Immature natural killer cell (primary cell): Measurements from ENCODE around the gene TADA2B. TPM values are rescaled to one million over a fixed set of nuclear protein-coding genes. Genes with fewer than 3 reads are reported as not detected.
A peak's percentile ranks its signal among the peaks of the same experiment; 100 is the strongest.

Experiments
- DNase-seq, 3 donors: peaks; one replicate each; pipeline ENCODE4 v3.0.0; 2022; ENCODE audit warnings: mixed read lengths in 1 of 3
- H3K27ac Mint-ChIP-seq, 6 donors: one replicate each; pipeline ENCODE4 v1.8.0; 2020; ENCODE audit warnings: mixed read lengths in 6 of 6, mild to moderate bottlenecking in 5 of 6, inconsistent platforms in 4 of 6, moderate library complexity in 3 of 6
- H3K27me3 Mint-ChIP-seq, 3 donors: one replicate each; pipeline ENCODE4 v1.8.0; 2020 to 2021; ENCODE audit warnings: low read depth in 3 of 3, mild to moderate bottlenecking in 3 of 3, mixed read lengths in 3 of 3, moderate library complexity in 3 of 3, inconsistent platforms in 1 of 3
- H3K36me3 Mint-ChIP-seq, 3 donors: one replicate each; pipeline ENCODE4 v1.8.0; 2020; ENCODE audit warnings: mixed read lengths in 3 of 3, inconsistent platforms in 2 of 3, mild to moderate bottlenecking in 2 of 3
- H3K4me1 Mint-ChIP-seq, 2 donors: one replicate each; pipeline ENCODE4 v1.8.0; 2020; ENCODE audit warnings: inconsistent platforms in 2 of 2, mild to moderate bottlenecking in 2 of 2, mixed read lengths in 2 of 2, moderate library complexity in 1 of 2
- H3K4me3 Mint-ChIP-seq, 5 donors: one replicate each; pipeline ENCODE4 v1.8.0; 2020; ENCODE audit warnings: mild to moderate bottlenecking in 5 of 5, mixed read lengths in 5 of 5, inconsistent platforms in 3 of 5, moderate library complexity in 3 of 5
- H3K9me3 Mint-ChIP-seq, 6 donors: one replicate each; pipeline ENCODE4 v1.8.0; 2020; ENCODE audit warnings: mild to moderate bottlenecking in 6 of 6, mixed read lengths in 6 of 6, inconsistent platforms in 4 of 6, moderate library complexity in 3 of 6
- polyA plus RNA-seq, 3 donors: library from polyadenylated mRNA; unstranded; fragments of 300-500 nt; fragmentation: Illumina TruSeq; gene quantifications; one replicate each; pipeline ENCODE4 v1.2.3, GENCODE V29; 2021

Gene TADA2B
- polyA plus RNA-seq, 3 donors from 2014 or later: 2.1 to 3.9 (median 3.0) TPM

- H3K27ac Mint-ChIP-seq: peak overlapping the region in 1 of 6 donors; percentile 24
- H3K27me3 Mint-ChIP-seq: peaks cover 0 to 5% (median 2%) of the 10 kb centered on the region in 3 donors
- H3K4me1 Mint-ChIP-seq: peaks cover 0 to 1% of the 10 kb centered on the region in 2 donors
- no peak for DNase-seq
- no peak overlapping the region for H3K4me3 Mint-ChIP-seq
- H3K36me3 Mint-ChIP-seq: peaks cover 15 to 46% (median 29%) of the 10 kb centered on the region in 3 donors
- no peaks in the 10 kb centered on the region for H3K9me3 Mint-ChIP-seq
These were observed 35.8 kb upstream of the TADA2B start for GRCh38 chr4:7007142-7007907.

DNA sequence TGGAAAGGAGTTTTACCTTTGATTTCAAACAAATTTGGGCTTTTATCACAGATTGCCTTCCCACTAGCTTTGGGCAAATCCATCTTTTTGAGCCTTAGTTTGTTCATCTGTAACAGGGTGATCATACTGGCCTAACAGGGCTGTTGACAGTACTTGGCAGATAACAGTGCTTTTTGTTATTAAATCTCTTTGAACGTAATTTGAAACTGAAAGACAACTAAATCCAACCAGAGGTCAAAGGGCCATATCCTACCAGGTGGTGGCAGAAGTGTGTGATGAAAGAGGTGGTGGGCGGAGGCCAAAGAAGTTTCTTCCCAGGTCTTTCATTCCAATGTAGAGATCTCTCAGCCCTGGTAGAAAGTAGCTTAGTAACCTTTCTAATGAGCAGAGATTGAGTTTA, 35.2 kb upstream of the TADA2B start:
- Mint-ChIP-seq H3K36me3 (peaks cover 19 to 46% (median 26%) of the 10 kb centered on the region in 3 donors), H3K27ac (peak overlapping the region in 1 of 6 donors; percentile 40), H3K4me3 (no peak overlapping the region)

GRCh38 chr4:7009564-7009963, 33.6 kb upstream of the TADA2B start:
- Mint-ChIP-seq H3K27ac (no peak overlapping the region), H3K9me3 (no peaks in the 10 kb centered on the region), H3K4me3 (no peak overlapping the region), H3K4me1 (peaks cover 0 to 1% of the 10 kb centered on the region in 2 donors), H3K27me3 (peaks cover 0 to 2% (median 0%) of the 10 kb centered on the region in 3 donors), H3K36me3 (peaks cover 19 to 45% (median 21%) of the 10 kb centered on the region in 3 donors)
- DNase-seq: no peak

More for the DNA sequence above, 35.2 kb upstream of the TADA2B start:
- H3K9me3 Mint-ChIP-seq: no peaks in the 10 kb centered on the region
- H3K4me1 Mint-ChIP-seq: peaks cover 0 to 1% of the 10 kb centered on the region in 2 donors
- peaks cover 0 to 2% (median 0%) of the 10 kb centered on the region in 3 donors for H3K27me3 Mint-ChIP-seq
- no peak for DNase-seq

DNA sequence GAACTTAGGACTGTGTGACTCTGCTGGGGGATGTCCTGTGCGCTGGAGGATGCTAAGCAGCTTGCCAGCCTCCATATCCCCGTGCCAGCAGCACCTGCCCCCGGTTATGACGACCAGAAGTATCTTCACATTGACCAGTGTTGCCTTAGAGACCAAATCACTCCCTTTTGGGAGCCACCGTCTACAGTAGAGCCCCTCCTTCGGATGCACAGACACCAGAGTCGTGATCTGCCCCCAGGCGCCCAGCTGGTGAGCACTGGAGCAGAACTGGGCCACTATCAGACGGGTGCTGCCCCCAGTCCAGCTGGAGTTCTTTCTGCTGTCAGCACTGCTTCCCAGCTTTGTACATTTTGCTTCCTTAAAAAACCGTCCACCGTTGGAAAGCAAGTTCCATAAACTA, 30.0 kb upstream of the TADA2B start:
- Mint-ChIP-seq H3K9me3 (no peaks in the 10 kb centered on the region), H3K27me3 (peaks cover 2% of the 10 kb centered on the region in 3 donors), H3K27ac (no peak overlapping the region), H3K4me1 (no peaks in the 10 kb centered on the region), H3K36me3 (peaks cover 26 to 40% (median 28%) of the 10 kb centered on the region in 3 donors), H3K4me3 (no peak overlapping the region)
- DNase-seq: no peak

- DNase-seq: no peak
- no peaks in the 10 kb centered on the region for H3K4me1 Mint-ChIP-seq
- H3K9me3 Mint-ChIP-seq: no peaks in the 10 kb centered on the region
- peak overlapping the region in 2 of 6 donors; percentile 40 to 60 for H3K27ac Mint-ChIP-seq
- no peak overlapping the region for H3K4me3 Mint-ChIP-seq
- H3K36me3 Mint-ChIP-seq: peaks cover 19 to 40% (median 24%) of the 10 kb centered on the region in 3 donors
- peaks cover 2% of the 10 kb centered on the region in 3 donors for H3K27me3 Mint-ChIP-seq
These were observed 28.4 kb upstream of the TADA2B start for GRCh38 chr4:7014815-7015214.

DNA sequence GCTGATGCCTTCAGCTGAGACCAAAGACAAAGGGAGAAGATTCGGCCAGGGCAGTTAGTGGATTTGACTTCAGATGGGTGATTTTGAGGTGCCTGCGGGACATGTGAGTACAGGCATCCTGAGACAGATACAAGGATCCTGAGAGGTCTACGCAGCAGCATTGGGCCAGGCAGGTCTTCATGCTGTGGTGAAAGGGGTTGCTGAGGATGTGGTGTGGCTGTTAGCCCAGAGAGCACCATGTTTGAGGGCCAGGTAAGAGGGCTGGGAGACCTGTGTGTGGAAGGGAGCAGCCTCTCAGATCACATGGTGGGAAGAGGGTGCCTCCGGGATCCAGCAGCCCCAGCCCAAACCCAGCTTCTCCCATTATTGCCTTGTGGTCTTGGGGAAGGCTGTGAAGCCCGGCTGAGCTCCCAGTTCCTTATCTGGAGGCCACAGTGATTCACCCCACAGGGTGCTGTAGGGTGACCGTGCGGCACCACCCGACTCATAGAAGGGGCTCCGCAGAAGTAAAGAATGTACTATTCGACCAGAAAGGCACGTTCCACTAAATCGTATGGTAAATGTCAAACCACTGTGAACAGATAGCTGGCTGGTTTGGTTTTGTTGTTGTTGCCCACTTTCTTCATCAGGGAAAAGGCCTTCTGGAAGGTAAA, 27.7 kb upstream of the TADA2B start:
- Mint-ChIP-seq H3K9me3 (no peaks in the 10 kb centered on the region), H3K36me3 (peaks cover 17 to 34% (median 21%) of the 10 kb centered on the region in 3 donors)

DNA sequence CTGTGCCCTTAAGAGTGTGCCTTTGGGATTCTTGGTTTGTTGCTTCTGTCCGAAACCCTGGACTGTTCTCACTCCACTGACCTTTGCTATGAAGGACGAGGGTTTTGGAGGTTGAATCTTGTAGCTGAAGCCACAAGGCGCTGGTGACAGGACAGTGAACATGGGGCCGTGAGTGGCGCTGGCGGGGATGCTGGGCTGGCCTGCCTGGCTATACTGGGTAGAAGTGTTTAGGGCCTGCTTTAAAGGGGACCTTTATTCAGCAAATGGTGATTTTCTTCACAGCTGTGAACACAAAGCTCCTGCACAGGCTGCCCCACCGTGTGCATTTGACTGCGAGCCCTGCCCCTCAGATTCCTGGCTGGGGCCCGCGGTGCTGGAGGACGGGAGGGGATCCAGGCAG, 27.1 kb upstream of the TADA2B start:
- Mint-ChIP-seq H3K9me3 (no peaks in the 10 kb centered on the region), H3K27me3 (peaks cover 2% of the 10 kb centered on the region in 3 donors), H3K36me3 (peaks cover 14 to 28% (median 21%) of the 10 kb centered on the region in 3 donors), H3K4me3 (no peak overlapping the region), H3K4me1 (no peaks in the 10 kb centered on the region), H3K27ac (no peak overlapping the region)
- DNase-seq: no peak

More for the DNA sequence above, 27.7 kb upstream of the TADA2B start:
- H3K27ac Mint-ChIP-seq: peak overlapping the region in 2 of 6 donors; percentile 60 to 72
- H3K4me3 Mint-ChIP-seq: no peak overlapping the region
- peaks cover 2% of the 10 kb centered on the region in 3 donors for H3K27me3 Mint-ChIP-seq
- DNase-seq: no peak
- H3K4me1 Mint-ChIP-seq: no peaks in the 10 kb centered on the region

DNA sequence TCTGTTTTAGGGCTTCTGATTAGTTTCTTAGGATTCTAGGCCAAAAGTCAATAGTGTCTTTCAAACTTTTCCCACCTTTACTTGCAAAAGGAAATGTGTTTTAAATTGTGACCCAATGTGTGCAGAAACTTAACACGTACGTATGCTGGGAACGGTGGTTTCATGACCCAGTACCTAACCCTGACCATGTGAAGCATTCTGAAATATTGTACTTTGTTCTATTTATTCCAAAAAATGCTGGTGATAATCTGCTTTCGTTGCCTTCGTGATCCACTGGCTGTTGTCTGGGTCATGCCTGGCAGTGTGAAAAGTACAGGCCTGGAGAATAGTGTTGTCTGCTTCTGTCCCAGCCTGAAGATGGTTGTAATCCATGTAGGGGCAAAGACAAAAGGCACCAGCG, 26.7 kb upstream of the TADA2B start:
- Mint-ChIP-seq H3K27ac (no peak overlapping the region), H3K27me3 (peaks cover 2% of the 10 kb centered on the region in 3 donors), H3K4me1 (no peaks in the 10 kb centered on the region)

DNA sequence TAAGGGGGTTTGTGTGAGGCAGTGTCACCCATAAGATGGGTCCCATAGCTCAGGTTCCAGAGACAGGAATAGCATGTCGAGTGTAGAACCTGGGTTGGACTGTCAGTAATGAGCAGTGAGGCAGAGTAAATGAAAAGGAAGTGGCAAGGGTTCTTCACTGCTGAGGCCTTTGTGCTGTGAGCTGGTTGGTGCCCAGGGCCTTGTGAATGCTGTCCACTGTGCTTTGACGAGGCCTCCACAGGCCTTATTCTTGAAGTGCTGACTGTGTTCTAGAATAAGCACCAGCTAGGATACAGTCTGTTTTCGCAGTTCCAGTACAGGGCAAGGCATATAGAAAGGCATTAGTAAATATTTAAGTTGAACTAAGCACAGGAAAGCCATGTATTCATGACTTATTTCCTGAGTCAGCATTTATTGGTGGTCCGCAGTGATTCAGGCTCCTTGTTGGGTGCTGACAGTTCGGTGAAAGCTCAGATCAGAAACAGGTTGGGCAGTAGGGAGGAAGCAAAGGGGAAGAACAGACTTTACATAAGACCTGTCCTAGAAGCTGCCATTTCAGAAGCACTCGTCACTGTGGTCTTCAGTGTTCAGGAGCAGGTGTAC, 25.6 kb upstream of the TADA2B start:
- Mint-ChIP-seq H3K27ac (no peak overlapping the region), H3K4me3 (no peak overlapping the region), H3K36me3 (peaks cover 10 to 22% (median 17%) of the 10 kb centered on the region in 3 donors), H3K4me1 (no peaks in the 10 kb centered on the region), H3K27me3 (peaks cover 2% of the 10 kb centered on the region in 3 donors), H3K9me3 (no peaks in the 10 kb centered on the region)
- no peak for DNase-seq

More for the DNA sequence above, 26.7 kb upstream of the TADA2B start:
- peaks cover 14 to 25% (median 21%) of the 10 kb centered on the region in 3 donors for H3K36me3 Mint-ChIP-seq
- no peak overlapping the region for H3K4me3 Mint-ChIP-seq
- H3K9me3 Mint-ChIP-seq: no peaks in the 10 kb centered on the region
- DNase-seq: no peak

- no peaks in the 10 kb centered on the region for H3K4me1 Mint-ChIP-seq
- H3K9me3 Mint-ChIP-seq: no peaks in the 10 kb centered on the region
- peaks cover 10 to 17% (median 16%) of the 10 kb centered on the region in 3 donors for H3K36me3 Mint-ChIP-seq
- no peak for DNase-seq
- no peak overlapping the region for H3K4me3 Mint-ChIP-seq
- no peak overlapping the region for H3K27ac Mint-ChIP-seq
- H3K27me3 Mint-ChIP-seq: peaks cover 0 to 2% (median 2%) of the 10 kb centered on the region in 3 donors
These were observed 24.9 kb upstream of the TADA2B start for GRCh38 chr4:7018281-7018680.

- no peaks in the 10 kb centered on the region for H3K4me1 Mint-ChIP-seq
- no peaks in the 10 kb centered on the region for H3K9me3 Mint-ChIP-seq
- no peak overlapping the region for H3K4me3 Mint-ChIP-seq
- peak overlapping the region in 1 of 6 donors; percentile 16 for H3K27ac Mint-ChIP-seq
- DNase-seq: no peak
- H3K36me3 Mint-ChIP-seq: peaks cover 10 to 14% (median 14%) of the 10 kb centered on the region in 3 donors
- H3K27me3 Mint-ChIP-seq: peaks cover 0 to 2% (median 2%) of the 10 kb centered on the region in 3 donors
These were observed 23.8 kb upstream of the TADA2B start for GRCh38 chr4:7019367-7019766.

DNA sequence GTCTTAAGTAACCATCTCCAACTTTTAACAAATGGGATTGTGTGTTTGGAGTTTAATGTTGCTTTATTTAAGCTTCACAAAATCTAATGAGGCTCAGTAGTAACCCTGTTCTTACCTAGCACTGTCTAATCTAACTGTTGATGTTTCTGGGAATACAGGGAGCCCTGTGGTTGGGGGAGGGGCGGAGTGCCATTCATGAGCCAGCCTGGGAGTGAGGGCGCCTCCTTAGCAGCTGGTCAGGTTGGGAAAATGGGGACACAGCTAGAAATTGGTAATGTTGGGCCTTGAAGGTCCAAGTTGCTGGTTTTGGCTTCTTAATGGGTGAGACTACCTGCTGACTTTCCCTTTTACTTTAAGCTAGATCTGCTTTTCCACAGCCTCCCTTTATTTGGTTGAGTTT, 22.9 kb upstream of the TADA2B start:
- H3K4me3 Mint-ChIP-seq: no peak overlapping the region
- H3K36me3 Mint-ChIP-seq: peaks cover 1 to 8% (median 5%) of the 10 kb centered on the region in 3 donors
- H3K27me3 Mint-ChIP-seq: peaks cover 0 to 2% (median 0%) of the 10 kb centered on the region in 3 donors
- no peak overlapping the region for H3K27ac Mint-ChIP-seq
- H3K4me1 Mint-ChIP-seq: no peaks in the 10 kb centered on the region
- no peak for DNase-seq
- H3K9me3 Mint-ChIP-seq: no peaks in the 10 kb centered on the region

GRCh38 chr4:7020856-7021255, 22.3 kb upstream of the TADA2B start:
- peaks cover 0 to 2% (median 0%) of the 10 kb centered on the region in 3 donors for H3K27me3 Mint-ChIP-seq
- no peak overlapping the region for H3K27ac Mint-ChIP-seq
- no peak for DNase-seq
- H3K4me3 Mint-ChIP-seq: no peak overlapping the region
- H3K36me3 Mint-ChIP-seq: peaks cover 0 to 6% (median 4%) of the 10 kb centered on the region in 3 donors
- no peaks in the 10 kb centered on the region for H3K4me1 Mint-ChIP-seq
- no peaks in the 10 kb centered on the region for H3K9me3 Mint-ChIP-seq

GRCh38 chr4:7021355-7021754, 21.8 kb upstream of the TADA2B start:
- peaks cover 0 to 3% (median 0%) of the 10 kb centered on the region in 3 donors for H3K27me3 Mint-ChIP-seq
- no peaks in the 10 kb centered on the region for H3K9me3 Mint-ChIP-seq
- H3K4me3 Mint-ChIP-seq: no peak overlapping the region
- peaks cover 4 to 6% (median 4%) of the 10 kb centered on the region in 3 donors for H3K36me3 Mint-ChIP-seq
- no peak overlapping the region for H3K27ac Mint-ChIP-seq
- DNase-seq: no peak
- H3K4me1 Mint-ChIP-seq: no peaks in the 10 kb centered on the region
